Heart left ventricle (tissue), 16 donors: ENCODE measurements around the gene CEP85L. TPM values are rescaled to one million over a fixed set of nuclear protein-coding genes. Genes with fewer than 3 reads are reported as not detected.

Experiments
- ATAC-seq, 4 donors: fragments of 200-7000 bp; cut with Tn5 transposase; one replicate each; pipeline ENCODE4 v1.9.1; 2020 to 2022; ENCODE audit warnings: moderate library complexity in 4 of 4, mild to moderate bottlenecking in 3 of 4, moderate number of reproducible peaks in 1 of 4
- DNase-seq, 5 donors: peaks; one replicate each; pipeline ENCODE4 v3.0.0-alpha.2; 2020
- H3K27ac ChIP-seq, 12 donors: fragments of 200-600 bp; sonication (generic) in 4 of 12; one replicate each; pipeline versions ENCODE4 v1.5.0 to v1.8.0; 2016 to 2022; ENCODE audit warnings: mild to moderate bottlenecking in 2 of 12
- H3K27me3 ChIP-seq, 9 donors: fragments of 200-600 bp; sonication (generic) in 2 of 9; one replicate each; pipeline versions ENCODE4 v1.5.1 to v1.8.0; 2016 to 2022; ENCODE audit warnings: mild to moderate bottlenecking in 3 of 9
- H3K36me3 ChIP-seq, 9 donors: fragments of 200-600 bp; sonication (generic) in 2 of 9; one replicate each; pipeline versions ENCODE4 v1.5.0 to v1.8.0; 2018 to 2022; ENCODE audit warnings: mild to moderate bottlenecking in 2 of 9
- H3K4me1 ChIP-seq, 12 donors: fragments of 200-600 bp; sonication (generic) in 4 of 12; one replicate each; pipeline versions ENCODE4 v1.5.0 to v1.8.0; 2016 to 2022; ENCODE audit warnings: mild to moderate bottlenecking in 3 of 12
- H3K4me3 ChIP-seq, 12 donors: fragments of 200-600 bp; sonication (generic) in 4 of 12; one replicate each; pipeline versions ENCODE4 v1.5.0 to v1.8.0; 2017 to 2022; ENCODE audit warnings: mild to moderate bottlenecking in 9 of 12, moderate library complexity in 4 of 12
- H3K9me3 ChIP-seq, 12 donors: fragments of 200-600 bp; sonication (generic) in 4 of 12; one replicate each; pipeline versions ENCODE4 v1.5.0 to v1.8.0; 2016 to 2022; ENCODE audit warnings: mild to moderate bottlenecking in 1 of 12
- POLR2A ChIP-seq, 2 donors: fragments of 450-650 bp; IDR thresholded peaks; one replicate each; pipeline ENCODE4 v1.6.1; 2017; ENCODE audit warnings: antibody characterized with exemption in 2 of 2, mild to moderate bottlenecking in 2 of 2, moderate library complexity in 2 of 2
- WGBS, 4 donors: extraction: QIAGEN DNeasy Blood & Tissue Kit in 2 of 4; methylation state at CpG; one replicate each; pipeline versions ENCODE4 v1.1.5 to v1.1.7; 2013 to 2018; 5-methylcytosine and 5-hydroxymethylcytosine counted together
- intact Hi-C, 10 donors: fragments of 100-400 bp; cut with DNase I; formaldehyde crosslinking; loops; one replicate each; pipeline versions ENCODE4 v1.11.1 to v1.14.2; 2022
- polyA plus RNA-seq, 2 donors: library from polyadenylated mRNA; stranded (reverse); fragments of 200-250 nt; gene quantifications; one replicate each; pipeline ENCODE4 v1.2.3, GENCODE V29; 2013
- total RNA-seq, 9 donors: library from RNA; depleted of rRNA in 2 of 9; stranded (reverse); fragments of >200 nt in 2 of 9; fragmentation: NEBNext Ultra II Directional in 3 of 9; extraction: Animal tissue kit (Norgen Biotek cat#: 25700) in 3 of 9; gene quantifications; one replicate each; pipeline versions ENCODE4 v1.1.0 to v1.2.4, GENCODE V29; 2016 to 2023
- TF ChIP-seq, protein P1 (sequence below), 12 donors: fragments of 200-600 bp; sonication (generic) in 4 of 12; IDR thresholded peaks; one replicate each; pipeline versions ENCODE4 v1.5.0 to v1.8.0; 2018 to 2022; ENCODE audit warnings: antibody characterized with exemption in 12 of 12, mild to moderate bottlenecking in 5 of 12
- donor health status: ischemic (EF 13 %, LVEDD 7.1; RV severe dilation, severe dysfunction).
- donor health status: healthy with polysubstance abuse.
- donor health status: DM: no; HTN: yes; CAD: no.
- donor health status: DM: no; HTN: no; CAD: no.
- donor health status: ischemic (EF 25% LVEDD 6.9; RV normal size, moderate dysfunction).
- donor health status: ischemic (EF 25% LVEDD 5.7; RV mildly dilated, moderate dysfunction).
- donor health status: healthy.
- donor health status: DM: yes; HTN: yes; CAD: no.
- donor health status: ischemic (EF 35%, LVEDD 5.7; RV mildly dilated, moderate dysfunction).
- donor health status: nonischemic (EF 11% LVEDD 7.7; RV severe dilation, severe dysfunction).
- donor health status: DM: yes; HTN: yes; CAD: no.
- donor health status: PGD.
- donor health status: ischemic (EF 29% LVEDD 5.4; RV normal size, mild dysfunction).
- donor health status: nonischemic (EF 23%, LVEDD 6.1; RV moderate dilation, normal function).

The CEP85L gene
- total and polyA plus RNA-seq, 11 donors: 1.9 to 14.4 (median 7.6) TPM

- no peak for DNase-seq
- H3K9me3 ChIP-seq: peaks cover 0 to 8% (median 0%) of the 10 kb centered on the region in 12 donors
- H3K27ac ChIP-seq: no peak overlapping the region
- TF ChIP-seq POLR2A (IDR thresholded peaks at IDR 0.05): no peak
- TF ChIP-seq, protein P1, sequence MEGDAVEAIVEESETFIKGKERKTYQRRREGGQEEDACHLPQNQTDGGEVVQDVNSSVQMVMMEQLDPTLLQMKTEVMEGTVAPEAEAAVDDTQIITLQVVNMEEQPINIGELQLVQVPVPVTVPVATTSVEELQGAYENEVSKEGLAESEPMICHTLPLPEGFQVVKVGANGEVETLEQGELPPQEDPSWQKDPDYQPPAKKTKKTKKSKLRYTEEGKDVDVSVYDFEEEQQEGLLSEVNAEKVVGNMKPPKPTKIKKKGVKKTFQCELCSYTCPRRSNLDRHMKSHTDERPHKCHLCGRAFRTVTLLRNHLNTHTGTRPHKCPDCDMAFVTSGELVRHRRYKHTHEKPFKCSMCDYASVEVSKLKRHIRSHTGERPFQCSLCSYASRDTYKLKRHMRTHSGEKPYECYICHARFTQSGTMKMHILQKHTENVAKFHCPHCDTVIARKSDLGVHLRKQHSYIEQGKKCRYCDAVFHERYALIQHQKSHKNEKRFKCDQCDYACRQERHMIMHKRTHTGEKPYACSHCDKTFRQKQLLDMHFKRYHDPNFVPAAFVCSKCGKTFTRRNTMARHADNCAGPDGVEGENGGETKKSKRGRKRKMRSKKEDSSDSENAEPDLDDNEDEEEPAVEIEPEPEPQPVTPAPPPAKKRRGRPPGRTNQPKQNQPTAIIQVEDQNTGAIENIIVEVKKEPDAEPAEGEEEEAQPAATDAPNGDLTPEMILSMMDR (IDR thresholded peaks at IDR 0.05): no peak
- ATAC-seq: no peak
- WGBS, 4 donors: 25 to 56% (median 37%) methylated on average over 1 of the region's 1 CpG
- intact Hi-C loops: no loop called here
- no peaks in the 10 kb centered on the region for H3K27me3 ChIP-seq
- no peaks in the 10 kb centered on the region for H3K36me3 ChIP-seq
- H3K4me1 ChIP-seq: no peaks in the 10 kb centered on the region
- H3K4me3 ChIP-seq: no peak overlapping the region
These were observed 42.2 kb upstream of the CEP85L start for GRCh38 chr6:118693562-118693961.

GRCh38 chr6:118685823-118686449, 34.5 kb upstream of the CEP85L start:
- Histone ChIP-seq H3K27me3 (no peaks in the 10 kb centered on the region), H3K4me1 (peaks cover 0 to 8% (median 0%) of the 10 kb centered on the region in 12 donors), H3K36me3 (no peaks in the 10 kb centered on the region), H3K27ac (no peak overlapping the region), H3K4me3 (no peak overlapping the region), H3K9me3 (no peaks in the 10 kb centered on the region)
- ATAC-seq: no peak
- 79 to 85% (median 83%) methylated on average over 7 of the region's 7 CpGs for WGBS, 4 donors
- DNase-seq: no peak
- no peak for TF ChIP-seq POLR2A (IDR thresholded peaks at IDR 0.05)
- TF ChIP-seq, protein P1 (IDR thresholded peaks at IDR 0.05): no peak
- intact Hi-C loops: no loop called here

DNA sequence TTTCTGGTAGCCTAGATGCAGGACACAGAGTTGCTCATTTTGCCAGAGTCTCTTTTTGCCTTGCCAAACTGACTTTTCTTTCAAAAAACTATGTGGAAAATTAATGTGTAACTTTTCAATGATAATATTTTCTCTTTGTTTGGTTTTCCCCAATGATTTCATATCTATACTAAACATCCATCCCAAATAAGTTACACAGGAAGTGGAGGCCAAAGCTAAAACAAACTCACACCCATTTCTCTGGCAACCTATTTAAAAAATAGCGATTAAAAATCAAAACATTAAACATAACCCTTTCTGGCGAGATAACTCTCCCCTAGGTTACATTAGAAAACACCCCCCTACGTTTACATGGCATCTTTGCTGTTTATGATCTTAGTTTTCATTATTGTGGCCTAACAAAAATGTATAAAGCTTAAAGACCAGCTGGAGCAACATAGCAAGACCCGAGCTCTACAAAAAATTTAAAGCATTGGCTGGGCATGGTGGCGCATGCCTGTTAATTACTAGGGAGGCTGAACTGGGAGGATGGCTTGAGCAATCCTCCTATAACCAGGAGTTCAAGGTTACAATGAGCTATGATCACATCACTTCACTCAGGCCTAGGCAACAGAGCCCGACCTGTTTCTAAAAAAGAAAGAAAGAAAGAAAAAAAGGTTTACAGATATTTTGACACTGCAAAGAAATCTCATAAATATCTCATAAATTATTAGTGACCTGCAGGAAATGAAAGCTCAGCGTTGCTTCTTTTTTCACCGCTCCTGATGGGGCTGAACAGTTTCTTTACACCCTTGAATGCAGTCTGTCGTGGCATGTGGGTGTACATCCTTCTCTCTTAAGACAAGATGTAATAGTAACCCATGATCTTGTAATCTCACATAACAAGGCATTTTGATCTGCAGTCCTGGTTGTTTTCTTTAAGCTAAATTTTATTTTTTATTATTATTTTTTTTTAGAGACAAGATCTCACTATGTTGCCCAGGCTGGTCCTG, 32.8 kb upstream of the CEP85L start:
- no peak for TF ChIP-seq POLR2A (IDR thresholded peaks at IDR 0.05)
- TF ChIP-seq, protein P1 (IDR thresholded peaks at IDR 0.05): no peak
- 73 to 83% (median 78%) methylated on average over 9 of the region's 9 CpGs for WGBS, 4 donors
- no peak overlapping the region for H3K27ac ChIP-seq
- no peak overlapping the region for H3K4me3 ChIP-seq
- no peaks in the 10 kb centered on the region for H3K27me3 ChIP-seq
- H3K4me1 ChIP-seq: peaks cover 0 to 8% (median 0%) of the 10 kb centered on the region in 12 donors
- H3K36me3 ChIP-seq: no peaks in the 10 kb centered on the region
- no peak for DNase-seq
- H3K9me3 ChIP-seq: no peaks in the 10 kb centered on the region
- ATAC-seq: no peak
- intact Hi-C loops: no loop called here

DNA sequence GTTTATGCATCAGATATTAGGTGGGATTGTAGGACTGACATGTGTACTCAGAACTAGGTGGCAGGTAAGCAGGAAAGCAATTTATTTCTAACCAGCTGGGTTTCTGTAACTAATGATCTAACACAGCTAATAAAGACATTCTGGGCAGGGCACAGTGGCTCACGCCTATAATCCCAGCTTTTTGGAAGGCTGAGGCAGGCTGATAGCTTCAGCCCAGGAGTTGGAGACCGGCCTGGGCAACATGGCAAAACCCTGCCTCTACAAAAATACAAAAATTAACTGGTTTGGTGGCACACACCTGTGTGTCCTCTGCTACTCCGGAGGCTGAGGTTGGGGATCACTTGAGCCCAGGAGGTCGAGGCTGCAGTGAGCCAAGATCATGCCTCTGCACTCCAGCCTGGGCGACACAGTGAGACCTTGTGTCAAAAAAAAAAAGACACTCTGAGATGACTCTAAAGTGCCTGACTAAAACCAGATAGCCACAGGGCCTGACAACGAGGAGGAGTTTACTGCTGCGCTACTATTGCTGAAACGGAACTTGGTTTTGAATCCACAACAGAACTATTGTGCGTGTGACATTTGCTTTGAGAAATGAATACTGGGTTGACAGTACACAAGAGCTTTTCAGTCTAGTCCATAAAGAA, 29.2 kb upstream of the CEP85L start:
- Histone ChIP-seq H3K9me3 (no peaks in the 10 kb centered on the region), H3K4me3 (no peak overlapping the region), H3K27ac (no peak overlapping the region), H3K27me3 (no peaks in the 10 kb centered on the region), H3K36me3 (no peaks in the 10 kb centered on the region), H3K4me1 (peaks cover 0 to 8% (median 0%) of the 10 kb centered on the region in 12 donors)
- DNase-seq (no peak), ATAC-seq (no peak)
- TF ChIP-seq, protein P1 (IDR thresholded peaks at IDR 0.05): no peak
- intact Hi-C loops: no loop called here
- 86 to 91% (median 89%) methylated on average over 9 of the region's 9 CpGs for WGBS, 4 donors
